CD4-positive, alpha-beta T cell treated with Interleukin-12 subunit alpha and Interleukin-12 subunit beta, for 1 hour (primary cell): ENCODE results near the gene KRTAP5-7.
"Not testable (repeated sequence)": the region's sequence is repeated elsewhere in the genome, so short reads cannot be mapped to it uniquely, and the experiment has no call there.

Experiments
- DNase-seq: peaks from one replicate; pipeline ENCODE4 v3.0.0-alpha.2; 2020

Gene KRTAP5-7

GRCh38 chr11:71526796-71527575 is at the start of gene KRTAP5-7:
KRTAP5-7 (plus strand) TSS chr11:71527267; CDS start chr11:71527301, 34 bp downstream.
- DNase-seq, result not testable (repeated sequence)

GRCh38 chr11:71477641-71478527 is 49.2 kb upstream of the KRTAP5-7 start:
- DNase-seq, result no peak

- no peak for DNase-seq
Measured at GRCh38 chr11:71478528-71478840, 48.6 kb upstream of the KRTAP5-7 start.

GRCh38 chr11:71481101-71481960 is 45.7 kb upstream of the KRTAP5-7 start:
- DNase-seq, result no peak

- no peak for DNase-seq
Measured at GRCh38 chr11:71482216-71482615, 44.9 kb upstream of the KRTAP5-7 start.

- DNase-seq, result no peak
Measured at GRCh38 chr11:71482746-71483364, 44.2 kb upstream of the KRTAP5-7 start.

- no peak for DNase-seq
Measured at GRCh38 chr11:71483692-71484091, 43.4 kb upstream of the KRTAP5-7 start.

- DNase-seq, result no peak
Measured at GRCh38 chr11:71484248-71485062, 42.6 kb upstream of the KRTAP5-7 start.

GRCh38 chr11:71485063-71485399 is 42.0 kb upstream of the KRTAP5-7 start:
- DNase-seq, result no peak

- DNase-seq, result no peak
Measured at GRCh38 chr11:71485466-71485865, 41.6 kb upstream of the KRTAP5-7 start.

- no peak for DNase-seq
Measured at GRCh38 chr11:71486320-71486719, 40.7 kb upstream of the KRTAP5-7 start.

- DNase-seq, result no peak
Measured at GRCh38 chr11:71488681-71489270, 38.3 kb upstream of the KRTAP5-7 start.

- no peak for DNase-seq
Measured at GRCh38 chr11:71489311-71490043, 37.6 kb upstream of the KRTAP5-7 start.

GRCh38 chr11:71490044-71490730 is 36.9 kb upstream of the KRTAP5-7 start:
- DNase-seq, result no peak

- DNase-seq, result no peak
Measured at GRCh38 chr11:71490731-71491390, 36.2 kb upstream of the KRTAP5-7 start.

- no peak for DNase-seq
Measured at GRCh38 chr11:71491531-71491930, 35.5 kb upstream of the KRTAP5-7 start.

GRCh38 chr11:71491940-71492339 is 35.1 kb upstream of the KRTAP5-7 start:
- DNase-seq, result no peak

GRCh38 chr11:71495286-71496230 is 31.5 kb upstream of the KRTAP5-7 start:
- DNase-seq, result no peak
